HG03045 (cell line): ENCODE results near the gene C10orf71.

Experiments
- ATAC-seq: cut with Tn5 transposase; IDR thresholded peaks from one replicate; pipeline ENCODE4 v1.9.1; 2021; ENCODE audit warnings: mild to moderate bottlenecking, moderate library complexity; ENCODE audit not compliant: unreplicated experiment

Gene C10orf71

DNA sequence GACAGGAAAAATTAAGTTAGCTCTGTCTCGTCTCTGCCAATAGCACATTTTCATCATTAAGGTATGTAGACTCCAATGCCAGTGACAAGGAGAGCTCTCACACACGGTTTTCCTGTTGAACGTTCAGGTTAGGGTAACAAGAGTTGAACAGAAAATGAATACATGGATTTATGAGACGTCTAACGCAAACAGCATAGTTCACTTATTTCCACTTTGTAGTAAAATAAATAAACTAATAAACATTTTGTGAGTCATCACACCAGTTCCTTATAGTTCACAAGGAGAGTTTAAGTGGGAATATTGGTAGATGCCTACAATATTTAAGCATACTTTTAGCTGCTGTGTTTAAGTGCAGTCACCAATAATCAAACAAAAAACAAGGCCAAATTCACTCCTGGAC, 75.8 kb downstream of the C10orf71 start:
- no peak for ATAC-seq

DNA sequence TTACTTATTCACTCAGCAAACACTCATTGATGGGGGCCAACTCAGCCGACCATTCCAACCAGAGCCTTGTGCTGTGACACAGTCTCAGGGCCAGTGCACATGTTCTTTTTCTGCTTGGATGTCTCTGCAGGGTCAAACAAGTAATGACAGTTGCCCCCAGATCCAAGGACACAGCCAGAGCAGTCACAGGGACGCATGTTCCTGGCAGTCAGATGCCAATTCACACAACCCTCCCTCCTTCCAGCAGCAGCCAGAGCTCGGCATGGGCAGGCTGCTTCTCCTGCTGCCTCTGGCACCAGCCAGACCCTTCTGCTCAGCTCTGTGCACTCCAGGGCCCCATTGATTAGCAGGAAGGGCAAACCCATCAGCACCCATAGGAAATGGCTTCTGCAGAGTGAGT, 76.6 kb downstream of the C10orf71 start:
- no peak for ATAC-seq
